NCI-H82 treated with DMSO at 0.1 percent for 48 hours (cell line): ENCODE results near the gene LST1.

Experiments used
- DNase-seq: peaks from one replicate; lab custom pipeline; 2025; ENCODE audit not compliant: unreplicated experiment; lab: John Stamatoyannopoulos, UW

The LST1 gene

DNA sequence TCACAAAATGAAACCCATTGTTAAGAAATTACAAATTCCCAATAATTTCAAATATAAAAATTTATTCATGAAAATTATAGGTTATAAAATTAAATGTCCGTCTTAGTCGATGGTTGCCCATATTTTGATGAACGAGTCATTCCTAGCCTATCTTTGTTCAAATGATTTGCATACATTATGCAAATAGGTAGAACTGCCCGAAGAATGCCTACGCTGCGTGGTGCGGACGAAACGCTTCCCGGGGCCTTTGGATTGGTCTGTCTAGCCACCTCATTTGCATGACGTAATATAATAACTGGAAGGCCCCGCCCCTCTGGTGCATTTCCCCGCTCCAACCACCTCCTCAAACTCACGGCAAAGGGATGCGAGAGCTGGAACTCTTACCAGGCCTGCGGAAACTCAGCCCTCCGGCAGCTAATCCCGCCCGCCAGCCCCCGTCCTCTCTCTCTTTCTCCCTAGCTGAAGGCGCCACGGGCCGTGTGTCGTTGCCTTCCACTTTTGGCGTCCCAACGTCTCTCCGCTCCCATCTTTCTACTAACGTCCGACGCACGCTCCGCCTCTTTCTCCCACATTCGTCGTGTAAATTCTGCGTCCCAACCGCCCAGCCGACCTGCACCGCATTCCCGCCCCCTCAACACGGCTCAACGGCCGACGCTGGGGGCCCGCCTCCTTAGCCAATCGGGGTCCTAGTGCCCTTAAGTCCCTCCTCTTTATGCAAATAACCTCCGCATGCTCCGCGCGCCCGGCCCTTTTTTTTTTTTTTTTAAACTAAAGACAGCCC, 33.9 kb downstream of the LST1 start:
- DNase-seq = peak; percentile 98

GRCh38 chr6:31620586-31621319, 34.7 kb downstream of the LST1 start, which contains the start of gene PRRC2A:
PRRC2A (plus strand) TSS chr6:31620715; CDS start chr6:31622790, 2,075 bp downstream.
- peak; percentile 70 for DNase-seq

- DNase-seq = no peak
Measured at GRCh38 chr6:31621320-31621939, 35.4 kb downstream of the LST1 start.

GRCh38 chr6:31621991-31622390, 35.9 kb downstream of the LST1 start:
- DNase-seq = no peak

DNA sequence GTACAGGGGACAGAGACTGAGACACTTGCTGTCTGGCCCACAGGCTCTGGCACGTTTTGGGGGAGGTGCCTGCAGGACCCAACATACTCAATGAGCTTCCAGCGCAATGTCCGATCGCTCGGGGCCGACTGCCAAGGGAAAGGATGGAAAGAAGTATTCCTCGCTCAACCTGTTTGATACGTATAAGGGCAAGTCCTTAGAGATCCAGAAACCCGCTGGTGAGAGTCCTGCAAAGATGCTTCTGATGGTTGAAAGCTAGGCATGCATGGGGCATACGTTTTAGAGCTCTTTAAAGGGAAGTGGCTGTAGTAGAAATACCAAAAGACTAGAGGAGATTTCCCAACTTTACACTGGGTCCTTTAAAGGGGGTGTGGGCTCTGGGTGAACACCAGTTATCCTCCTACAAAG, 36.6 kb downstream of the LST1 start:
- no peak for DNase-seq

GRCh38 chr6:31624070-31624469, 38.0 kb downstream of the LST1 start:
- no peak for DNase-seq

DNA sequence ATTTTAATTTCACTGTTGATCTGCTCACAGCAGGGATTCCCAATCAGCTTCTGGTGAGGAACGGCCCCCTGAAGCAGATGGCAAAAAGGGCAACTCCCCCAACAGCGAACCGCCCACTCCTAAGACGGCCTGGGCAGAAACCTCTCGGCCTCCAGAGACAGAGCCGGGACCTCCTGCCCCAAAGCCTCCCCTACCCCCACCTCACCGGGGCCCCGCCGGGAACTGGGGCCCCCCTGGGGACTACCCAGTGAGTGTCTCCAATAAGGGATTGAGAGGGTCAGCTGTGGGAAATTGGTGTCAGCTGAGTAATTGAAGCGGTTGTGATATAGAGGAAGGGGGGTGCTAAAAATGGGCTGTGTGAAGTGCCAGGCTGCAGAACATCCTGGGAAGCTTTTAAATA, 40.9 kb downstream of the LST1 start:
- no peak for DNase-seq

DNA sequence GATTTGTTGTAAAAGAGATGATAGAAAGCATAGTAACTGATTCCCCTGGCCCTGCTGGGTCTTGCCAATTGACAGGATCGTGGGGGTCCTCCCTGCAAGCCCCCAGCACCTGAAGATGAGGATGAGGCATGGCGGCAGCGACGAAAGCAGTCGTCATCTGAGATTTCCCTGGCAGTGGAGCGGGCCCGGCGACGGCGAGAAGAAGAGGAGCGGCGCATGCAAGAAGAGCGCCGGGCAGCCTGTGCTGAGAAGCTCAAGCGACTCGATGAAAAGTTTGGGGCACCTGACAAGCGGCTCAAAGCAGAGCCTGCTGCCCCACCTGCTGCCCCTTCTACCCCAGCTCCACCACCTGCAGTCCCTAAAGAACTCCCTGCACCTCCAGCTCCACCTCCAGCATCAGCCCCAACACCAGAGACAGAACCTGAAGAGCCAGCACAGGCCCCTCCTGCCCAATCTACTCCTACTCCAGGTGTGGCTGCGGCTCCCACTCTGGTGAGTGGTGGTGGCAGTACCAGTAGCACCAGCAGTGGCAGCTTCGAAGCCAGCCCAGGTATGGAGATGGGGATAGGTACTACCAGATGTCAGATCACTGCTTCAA, 41.7 kb downstream of the LST1 start:
- no peak for DNase-seq

DNA sequence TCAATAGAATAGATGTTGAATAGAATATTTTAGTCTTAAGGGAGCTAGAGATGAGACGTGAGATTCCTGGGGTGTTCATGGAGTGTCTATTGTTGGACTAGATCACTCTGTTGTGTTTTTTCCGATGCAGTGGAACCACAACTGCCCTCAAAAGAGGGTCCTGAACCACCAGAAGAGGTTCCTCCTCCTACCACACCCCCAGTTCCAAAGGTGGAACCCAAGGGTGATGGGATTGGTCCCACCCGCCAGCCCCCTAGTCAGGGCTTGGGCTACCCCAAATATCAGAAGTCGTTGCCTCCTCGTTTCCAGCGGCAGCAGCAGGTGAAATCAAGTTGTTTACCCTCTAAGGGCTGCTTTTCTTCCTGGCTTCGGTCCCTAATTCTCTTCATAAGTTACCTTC, 42.9 kb downstream of the LST1 start:
- no peak for DNase-seq

GRCh38 chr6:31630177-31630934, 44.3 kb downstream of the LST1 start:
- no peak for DNase-seq

DNA sequence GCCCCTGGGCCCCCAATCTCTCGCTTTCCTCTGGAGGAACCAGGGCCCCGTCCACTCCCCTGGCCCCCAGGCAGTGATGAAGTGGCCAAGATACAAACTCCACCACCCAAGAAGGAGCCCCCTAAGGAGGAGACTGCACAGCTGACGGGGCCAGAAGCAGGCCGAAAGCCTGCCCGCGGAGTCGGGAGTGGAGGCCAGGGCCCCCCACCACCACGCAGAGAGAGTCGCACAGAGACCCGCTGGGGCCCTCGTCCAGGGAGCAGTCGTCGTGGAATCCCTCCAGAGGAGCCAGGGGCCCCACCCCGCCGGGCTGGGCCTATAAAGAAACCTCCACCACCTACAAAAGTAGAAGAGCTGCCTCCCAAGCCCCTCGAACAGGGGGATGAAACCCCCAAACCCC, 45.1 kb downstream of the LST1 start:
- no peak for DNase-seq

GRCh38 chr6:31631681-31632278, 45.7 kb downstream of the LST1 start:
- no peak for DNase-seq

DNA sequence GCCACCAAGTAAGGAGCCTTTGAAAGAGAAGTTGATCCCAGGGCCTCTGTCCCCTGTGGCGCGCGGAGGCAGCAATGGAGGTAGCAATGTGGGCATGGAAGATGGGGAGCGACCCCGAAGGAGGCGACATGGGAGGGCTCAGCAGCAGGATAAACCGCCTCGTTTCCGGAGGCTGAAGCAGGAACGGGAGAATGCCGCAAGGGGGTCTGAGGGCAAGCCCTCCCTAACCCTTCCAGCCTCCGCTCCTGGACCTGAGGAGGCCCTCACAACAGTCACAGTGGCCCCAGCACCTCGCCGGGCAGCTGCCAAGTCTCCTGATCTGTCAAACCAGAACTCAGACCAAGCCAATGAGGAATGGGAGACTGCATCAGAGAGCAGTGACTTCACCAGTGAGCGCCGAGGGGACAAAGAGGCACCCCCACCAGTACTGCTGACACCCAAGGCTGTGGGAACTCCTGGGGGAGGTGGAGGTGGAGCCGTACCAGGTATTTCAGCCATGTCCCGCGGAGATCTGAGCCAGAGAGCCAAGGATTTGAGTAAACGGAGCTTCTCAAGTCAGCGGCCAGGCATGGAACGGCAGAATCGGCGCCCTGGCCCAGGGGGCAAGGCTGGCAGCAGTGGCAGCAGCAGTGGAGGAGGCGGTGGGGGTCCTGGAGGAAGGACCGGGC, 46.3 kb downstream of the LST1 start:
- no peak for DNase-seq

GRCh38 chr6:31633447-31633846, 47.4 kb downstream of the LST1 start:
- no peak for DNase-seq

- DNase-seq = no peak
Measured at GRCh38 chr6:31634131-31634530, 48.1 kb downstream of the LST1 start.

GRCh38 chr6:31634969-31635575, 49.0 kb downstream of the LST1 start:
- no peak for DNase-seq

DNA sequence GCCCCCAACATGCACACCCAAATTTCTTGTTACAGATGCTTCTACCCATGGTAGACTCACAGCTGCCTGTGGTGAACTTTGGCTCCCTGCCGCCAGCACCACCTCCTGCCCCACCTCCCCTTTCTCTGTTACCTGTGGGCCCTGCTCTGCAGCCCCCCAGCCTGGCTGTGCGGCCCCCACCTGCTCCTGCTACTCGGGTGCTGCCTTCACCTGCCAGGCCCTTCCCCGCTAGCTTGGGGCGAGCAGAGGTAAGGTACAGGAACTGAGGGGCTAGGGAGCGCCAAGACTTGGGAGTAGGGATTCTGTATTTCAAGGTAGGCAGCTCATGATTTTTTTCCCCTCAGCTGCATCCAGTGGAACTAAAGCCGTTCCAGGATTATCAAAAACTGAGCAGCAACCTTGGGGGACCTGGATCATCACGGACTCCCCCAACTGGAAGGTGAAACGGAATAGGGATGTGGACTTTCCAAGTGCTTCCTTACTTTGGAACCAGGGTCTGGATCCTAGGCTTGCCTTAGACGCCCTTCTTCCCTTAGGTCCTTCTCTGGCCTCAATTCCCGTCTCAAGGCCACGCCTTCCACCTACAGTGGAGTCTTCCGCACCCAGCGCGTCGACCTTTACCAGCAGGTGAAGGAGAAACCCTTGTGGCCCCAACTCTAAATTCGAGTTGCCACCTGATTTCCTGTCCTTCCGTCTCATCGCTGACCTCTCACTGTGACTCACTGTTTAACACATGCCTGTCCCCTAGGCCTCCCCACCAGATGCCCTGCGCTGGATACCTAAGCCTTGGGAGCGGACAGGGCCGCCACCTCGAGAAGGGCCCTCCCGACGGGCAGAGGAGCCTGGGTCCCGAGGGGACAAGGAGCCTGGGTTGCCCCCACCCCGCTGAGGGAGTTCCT, 50.9 kb downstream of the LST1 start:
- DNase-seq = no peak
